Measurements from ENCODE around the gene SLC13A5. TPM values are rescaled to one million over a fixed set of nuclear protein-coding genes. Genes with fewer than 3 reads are reported as not detected.
"Not testable (repeated sequence)": the region's sequence is repeated elsewhere in the genome, so short reads cannot be mapped to it uniquely, and the experiment has no call there.

The SLC13A5 gene
- under 1 TPM; 0.05 to 0.34 (median 0.10) TPM for polyA plus RNA-seq

- H3K27ac ChIP-seq (ENCODE audit: low read depth, low read length) = no peak within 1 kb of the TSS
- WGBS, 3 donors = 1 to 2% (median 1%) methylated on average over 63 to 71 of the region's 71 CpGs
Measured at GRCh38 chr17:6713130-6713917, at the start of gene SLC13A5. SLC13A5 (minus strand) TSS chr17:6713369; CDS start chr17:6713333, 36 bp downstream.

GRCh38 chr17:6761779-6762178, 48.6 kb upstream of the SLC13A5 start:
- no peak overlapping the region for H3K27ac ChIP-seq (ENCODE audit: low read depth, low read length)
- 79 to 87% (median 85%) methylated on average over 8 of the region's 8 CpGs for WGBS, 3 donors

GRCh38 chr17:6757747-6758146, 44.6 kb upstream of the SLC13A5 start:
- H3K27ac ChIP-seq (ENCODE audit: low read depth, low read length) = no peak overlapping the region
- WGBS, 3 donors = 84 to 94% (median 84%) methylated on average over 2 of the region's 2 CpGs

- WGBS, 3 donors = 26 to 64% (median 28%) methylated on average over 13 of the region's 13 CpGs
- H3K27ac ChIP-seq (ENCODE audit: low read depth, low read length) = no peak overlapping the region
Measured at GRCh38 chr17:6756425-6757031, 43.4 kb upstream of the SLC13A5 start.

GRCh38 chr17:6755731-6756184, 42.6 kb upstream of the SLC13A5 start, which contains the start of gene XAF1:
XAF1 (plus strand) TSS chr17:6756046; CDS start chr17:6756079, 33 bp downstream.
- no peak within 1 kb of the TSS for H3K27ac ChIP-seq (ENCODE audit: low read depth, low read length)
- 2 to 48% (median 5%) methylated on average over 14 of the region's 14 CpGs for WGBS, 3 donors

GRCh38 chr17:6755281-6755680, 42.1 kb upstream of the SLC13A5 start:
- WGBS, 3 donors = 32 to 78% (median 38%) methylated on average over 5 of the region's 5 CpGs
- H3K27ac ChIP-seq (ENCODE audit: low read depth, low read length) = no peak overlapping the region

- no peak overlapping the region for H3K27ac ChIP-seq (ENCODE audit: low read depth, low read length)
- WGBS, 3 donors = 60 to 69% (median 60%) methylated on average over 6 of the region's 6 CpGs
Measured at GRCh38 chr17:6753546-6753945, 40.4 kb upstream of the SLC13A5 start.

- H3K27ac ChIP-seq (ENCODE audit: low read depth, low read length) = no peak overlapping the region
- WGBS, 3 donors = 8 to 26% (median 10%) methylated on average over 8 to 9 of the region's 9 CpGs
Measured at GRCh38 chr17:6753006-6753445, 39.9 kb upstream of the SLC13A5 start.

- 23 to 53% (median 23%) methylated on average over 7 of the region's 7 CpGs for WGBS, 3 donors
- no peak overlapping the region for H3K27ac ChIP-seq (ENCODE audit: low read depth, low read length)
Measured at GRCh38 chr17:6752068-6752909, 39.1 kb upstream of the SLC13A5 start.

GRCh38 chr17:6749519-6749918, 36.4 kb upstream of the SLC13A5 start:
- no peak overlapping the region for H3K27ac ChIP-seq (ENCODE audit: low read depth, low read length)
- WGBS, 3 donors = 83 to 90% (median 86%) methylated on average over 6 of the region's 6 CpGs

GRCh38 chr17:6748617-6749016, 35.4 kb upstream of the SLC13A5 start:
- no peak overlapping the region for H3K27ac ChIP-seq (ENCODE audit: low read depth, low read length)

GRCh38 chr17:6746665-6747064, 33.5 kb upstream of the SLC13A5 start:
- not testable (repeated sequence) for H3K27ac ChIP-seq (ENCODE audit: low read depth, low read length)
- 82 to 95% (median 94%) methylated on average over 6 of the region's 6 CpGs for WGBS, 3 donors

- no peak overlapping the region for H3K27ac ChIP-seq (ENCODE audit: low read depth, low read length)
- 68 to 87% (median 79%) methylated on average over 4 of the region's 4 CpGs for WGBS, 3 donors
Measured at GRCh38 chr17:6729531-6729930, 16.4 kb upstream of the SLC13A5 start.

- no peak overlapping the region for H3K27ac ChIP-seq (ENCODE audit: low read depth, low read length)
- WGBS, 3 donors = 82 to 90% (median 89%) methylated on average over 5 of the region's 5 CpGs
Measured at GRCh38 chr17:6724009-6724408, 10.8 kb upstream of the SLC13A5 start.

- H3K27ac ChIP-seq (ENCODE audit: low read depth, low read length) = no peak overlapping the region
- WGBS, 3 donors = 68 to 87% (median 80%) methylated on average over 5 of the region's 5 CpGs
Measured at GRCh38 chr17:6721744-6722143, 8.6 kb upstream of the SLC13A5 start.

GRCh38 chr17:6716736-6717135, 3.6 kb upstream of the SLC13A5 start:
- 63 to 95% (median 90%) methylated on average over 2 of the region's 2 CpGs for WGBS, 3 donors
- no peak overlapping the region for H3K27ac ChIP-seq (ENCODE audit: low read depth, low read length)

GRCh38 chr17:6714315-6714874, 1.2 kb upstream of the SLC13A5 start:
- 62 to 77% (median 74%) methylated on average over 7 of the region's 7 CpGs for WGBS, 3 donors

GRCh38 chr17:6713918-6714271, 726 bp upstream of the SLC13A5 start:
- 8 to 13% (median 10%) methylated on average over 29 of the region's 29 CpGs for WGBS, 3 donors
- no peak overlapping the region for H3K27ac ChIP-seq (ENCODE audit: low read depth, low read length)

More at GRCh38 chr17:6714315-6714874, 1.2 kb upstream of the SLC13A5 start:
- H3K27ac ChIP-seq (ENCODE audit: low read depth, low read length) = no peak overlapping the region

- 9 to 20% (median 16%) methylated on average over 14 of the region's 14 CpGs for WGBS, 3 donors
- H3K27ac ChIP-seq (ENCODE audit: low read depth, low read length) = no peak overlapping the region
Measured at GRCh38 chr17:6712854-6713129, 377 bp downstream of the SLC13A5 start.
